ENCODE results near the gene SWSAP1.

The SWSAP1 gene

GRCh38 chr19:11355160-11356073, 19.0 kb upstream of the SWSAP1 start, which contains the start of gene PLPPR2:
PLPPR2 (plus strand) TSS chr19:11355432; CDS start chr19:11357674, 2,242 bp downstream.
- peak; percentile 75 for DNase-seq

GRCh38 chr19:11356074-11356397, 18.4 kb upstream of the SWSAP1 start:
- no peak for DNase-seq

- DNase-seq = no peak
These were observed 17.6 kb upstream of the SWSAP1 start for GRCh38 chr19:11356676-11357550.

- DNase-seq = no peak
These were observed 15.0 kb upstream of the SWSAP1 start for GRCh38 chr19:11359421-11359820.

GRCh38 chr19:11361037-11361770, 13.3 kb upstream of the SWSAP1 start:
- DNase-seq = no peak

- no peak for DNase-seq
These were observed 12.4 kb upstream of the SWSAP1 start for GRCh38 chr19:11361771-11362731.

- no peak for DNase-seq
These were observed 10.6 kb upstream of the SWSAP1 start for GRCh38 chr19:11363881-11364280.

GRCh38 chr19:11364296-11364904, 10.1 kb upstream of the SWSAP1 start:
- DNase-seq = no peak

GRCh38 chr19:11364935-11365334, 9.5 kb upstream of the SWSAP1 start:
- DNase-seq = no peak

- DNase-seq = no peak
These were observed 8.8 kb upstream of the SWSAP1 start for GRCh38 chr19:11365557-11366117.

- no peak for DNase-seq
These were observed 6.9 kb upstream of the SWSAP1 start for GRCh38 chr19:11367528-11367927.

GRCh38 chr19:11370744-11371143, 3.7 kb upstream of the SWSAP1 start:
- no peak for DNase-seq

- no peak for DNase-seq
These were observed 1.1 kb upstream of the SWSAP1 start for GRCh38 chr19:11373166-11373884.

- DNase-seq = no peak
These were observed 507 bp upstream of the SWSAP1 start for GRCh38 chr19:11373885-11374432.

GRCh38 chr19:11375143-11375948, 880 bp downstream of the SWSAP1 start:
- DNase-seq = peak; percentile 55

- DNase-seq = no peak
These were observed 2.8 kb downstream of the SWSAP1 start for GRCh38 chr19:11377237-11377636.

GRCh38 chr19:11377756-11378155, 3.3 kb downstream of the SWSAP1 start:
- DNase-seq = no peak

- DNase-seq = no peak
These were observed 4.1 kb downstream of the SWSAP1 start for GRCh38 chr19:11378319-11379189.

All from stimulated activated naive CD4-positive, alpha-beta T cell treated with Interleukin-2 at 50 U/mL for 16 hours (primary cell).